HG03060 (cell line): Measurements from ENCODE around the gene ARL15.
A peak's percentile ranks its signal among the peaks of the same experiment; 100 is the strongest.

Experiments used
- ATAC-seq: cut with Tn5 transposase; IDR thresholded peaks from one replicate; pipeline ENCODE4 v1.9.1; 2021; ENCODE audit warnings: low read depth, moderate number of reproducible peaks; ENCODE audit not compliant: unreplicated experiment

The ARL15 gene

DNA sequence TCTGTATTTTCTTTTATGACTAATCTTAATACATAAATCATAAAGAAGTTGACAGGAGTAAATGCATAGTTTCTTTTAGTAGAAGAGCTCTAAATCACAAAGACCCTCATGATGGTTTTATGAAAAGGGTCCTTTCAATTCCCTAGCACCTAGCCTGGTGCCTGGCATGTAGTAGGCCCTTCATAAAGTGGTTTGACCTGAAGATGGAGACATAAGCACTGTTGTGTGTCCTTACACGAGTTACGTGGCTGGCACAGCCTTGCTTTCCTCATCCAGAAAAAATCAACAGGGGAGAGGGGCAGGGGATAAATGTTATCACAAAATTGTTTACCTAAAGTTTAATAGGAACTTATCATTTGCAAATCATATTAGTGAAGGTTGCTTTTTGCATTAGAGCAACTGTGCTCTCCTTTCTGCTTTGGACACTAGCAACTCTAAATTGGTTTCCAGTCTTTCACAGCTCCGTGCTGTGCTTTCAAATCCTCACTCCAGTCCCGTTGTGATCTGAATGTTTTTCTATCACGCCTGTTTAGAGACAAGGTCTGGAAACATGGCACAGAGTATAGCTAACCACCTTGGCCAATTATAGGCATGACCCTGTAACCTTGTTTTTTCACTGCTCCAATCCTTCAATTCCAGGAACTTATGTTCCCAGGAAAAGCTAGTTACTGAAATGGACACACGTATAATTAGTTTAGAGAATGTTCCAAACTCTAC is 55.7 kb downstream of the ARL15 start:
- no peak for ATAC-seq

GRCh38 chr5:54251981-54252380 is 58.4 kb downstream of the ARL15 start:
- ATAC-seq: no peak

GRCh38 chr5:54249210-54250028 is 61.0 kb downstream of the ARL15 start:
- ATAC-seq: no peak

DNA sequence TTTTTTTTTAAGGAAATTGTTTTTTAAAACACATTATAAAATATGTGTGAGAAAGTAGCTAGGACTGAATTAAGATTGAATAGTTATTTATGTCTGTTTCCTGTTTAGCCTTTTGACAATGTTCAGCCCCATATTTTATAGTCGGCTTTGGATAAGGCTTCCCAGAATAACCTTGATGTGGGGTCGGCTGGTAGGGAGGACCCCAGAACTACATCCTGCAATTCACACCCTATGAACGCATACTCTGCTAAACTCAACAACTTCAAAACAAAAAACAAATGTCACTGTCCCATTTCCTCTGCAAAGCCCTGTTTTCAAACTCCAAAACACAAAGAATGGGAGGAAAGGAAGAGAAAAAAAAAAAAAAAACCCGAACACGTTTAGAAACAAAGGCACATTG is 63.1 kb downstream of the ARL15 start:
- ATAC-seq: no peak

DNA sequence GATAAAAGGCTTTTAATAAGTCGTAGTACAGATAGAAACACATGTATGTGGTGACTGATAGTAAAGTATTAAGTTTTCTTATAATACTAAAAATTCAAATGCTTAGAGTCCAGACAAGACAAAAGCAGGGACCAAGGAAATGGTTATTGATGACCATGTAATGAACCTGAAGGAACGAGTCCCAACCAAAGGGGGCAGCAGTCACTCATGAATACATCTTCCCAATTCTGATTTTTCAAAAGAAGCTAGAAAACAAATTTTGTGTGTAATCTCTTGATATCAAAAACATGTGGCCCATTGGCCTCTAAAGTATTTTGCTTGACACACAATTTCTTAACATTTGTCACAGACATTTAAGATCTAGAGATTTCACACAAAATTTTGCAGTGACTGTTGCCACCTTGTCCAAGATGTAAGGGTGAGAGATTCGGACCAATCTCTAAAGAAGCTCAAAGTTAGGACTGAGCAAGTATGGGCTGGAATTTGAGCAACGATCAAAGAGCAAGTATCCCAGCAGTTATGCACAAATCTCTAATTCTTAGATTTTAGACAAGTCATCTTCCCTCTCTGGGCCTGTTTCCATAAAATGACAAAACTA is 66.8 kb downstream of the ARL15 start:
- no peak for ATAC-seq

DNA sequence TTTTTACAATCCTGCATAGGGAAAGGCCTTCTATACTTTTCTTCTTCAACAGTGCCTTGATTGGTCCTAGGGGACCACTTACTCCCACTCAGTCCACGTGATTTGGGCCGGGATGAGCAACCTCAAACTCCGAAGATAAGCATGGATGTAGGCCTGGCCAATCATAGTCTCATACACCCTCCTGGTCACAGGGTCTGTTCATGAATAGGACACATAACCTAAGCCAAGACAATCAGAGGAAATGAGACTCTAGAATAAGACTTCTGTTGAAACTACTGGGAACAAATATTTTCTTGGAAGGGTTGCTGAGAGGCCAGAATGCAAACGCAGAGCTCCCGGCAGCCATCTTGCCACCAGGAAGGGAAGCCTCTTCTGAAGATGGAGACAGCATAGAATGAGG is 68.1 kb downstream of the ARL15 start:
- no peak for ATAC-seq

DNA sequence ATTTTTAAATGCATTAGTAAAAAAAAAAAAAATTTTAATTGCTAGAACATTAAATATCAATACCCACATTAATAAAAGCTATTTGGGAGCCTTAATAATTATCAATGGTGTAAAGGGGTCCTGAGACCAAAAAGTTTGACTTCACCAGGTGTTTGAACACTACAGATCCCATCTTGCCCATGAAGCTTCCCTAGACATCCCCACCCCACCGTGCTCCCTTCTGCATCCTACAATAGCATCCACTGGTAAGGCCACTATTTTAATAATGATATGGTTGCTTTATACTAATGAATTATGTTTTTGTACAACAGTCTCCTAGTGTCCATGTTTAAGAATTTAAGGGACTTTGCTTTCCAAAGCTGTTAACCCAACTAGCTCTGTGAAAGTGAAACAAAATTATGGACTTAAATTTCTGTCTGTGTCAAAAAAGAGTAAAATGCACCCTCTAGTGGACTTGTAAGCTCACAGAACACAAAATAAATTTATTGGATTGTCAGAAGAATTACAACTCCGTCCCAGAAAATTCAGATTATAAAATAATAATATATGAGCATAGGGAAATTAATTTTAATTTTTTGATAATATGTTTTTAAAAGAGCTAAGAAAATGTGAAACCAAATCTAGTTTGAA is 76.0 kb downstream of the ARL15 start:
- ATAC-seq: peak; percentile 48

- ATAC-seq: no peak
Measured at GRCh38 chr5:54230936-54231685, 79.3 kb downstream of the ARL15 start.

- peak; percentile 78 for ATAC-seq
Measured at GRCh38 chr5:54229041-54229780, 81.2 kb downstream of the ARL15 start.

GRCh38 chr5:54227759-54228158 is 82.6 kb downstream of the ARL15 start:
- ATAC-seq: no peak

- no peak for ATAC-seq
Measured at GRCh38 chr5:54227109-54227508, 83.3 kb downstream of the ARL15 start.

DNA sequence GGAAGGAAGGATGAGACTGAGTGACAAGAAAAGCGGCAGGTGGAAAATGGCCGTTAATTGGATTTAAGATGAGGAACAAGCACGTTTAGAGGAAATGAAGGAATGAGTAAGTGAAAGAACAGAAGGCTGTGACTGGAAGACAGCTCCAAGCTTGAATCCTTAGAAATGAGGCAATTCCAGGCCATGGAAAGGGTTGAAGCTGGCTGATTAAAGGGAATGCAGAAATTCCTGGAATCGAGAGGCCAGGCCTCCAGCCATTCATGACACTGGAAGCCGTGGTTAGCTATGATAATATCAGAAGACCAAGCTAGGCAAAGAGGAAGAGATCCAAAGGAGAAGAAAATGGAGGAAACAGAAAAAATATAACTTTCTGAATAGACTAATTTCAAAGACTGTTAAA is 84.2 kb downstream of the ARL15 start:
- no peak for ATAC-seq

DNA sequence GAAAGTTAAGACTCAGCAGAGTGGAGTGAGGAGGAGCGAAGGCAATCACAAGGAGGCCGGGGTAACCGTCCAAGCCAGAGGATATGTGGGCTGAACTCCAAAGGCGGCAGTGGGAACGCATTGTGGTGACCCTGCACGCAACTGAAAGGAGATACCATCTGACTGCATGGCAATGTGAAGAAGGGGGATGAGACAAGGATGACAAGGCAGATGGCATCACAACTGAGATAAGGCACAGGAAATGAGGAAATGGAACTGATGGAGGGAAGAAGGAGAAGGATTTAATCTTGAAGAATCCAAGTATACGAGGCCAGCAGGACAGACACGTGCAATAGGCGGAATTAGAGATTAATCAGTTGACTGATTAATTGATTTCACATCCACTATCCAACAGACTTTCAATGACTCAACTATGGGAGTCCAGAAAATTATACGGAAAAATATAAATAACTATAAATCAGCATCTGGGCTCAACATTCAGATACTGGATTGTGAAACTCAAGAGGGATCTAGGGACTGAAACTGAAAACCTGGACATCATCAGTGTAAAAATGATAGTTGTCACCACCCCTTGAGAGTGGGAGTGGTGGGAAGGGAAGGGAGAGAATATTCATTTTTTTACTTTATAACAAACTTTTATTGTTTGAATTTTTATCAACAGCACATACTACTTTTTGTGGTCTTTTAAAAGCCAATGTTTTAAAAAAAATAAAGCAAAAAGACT is 86.1 kb downstream of the ARL15 start:
- ATAC-seq: no peak

GRCh38 chr5:54222336-54222735 is 88.0 kb downstream of the ARL15 start:
- no peak for ATAC-seq

- ATAC-seq: no peak
Measured at GRCh38 chr5:54221135-54221534, 89.2 kb downstream of the ARL15 start.

DNA sequence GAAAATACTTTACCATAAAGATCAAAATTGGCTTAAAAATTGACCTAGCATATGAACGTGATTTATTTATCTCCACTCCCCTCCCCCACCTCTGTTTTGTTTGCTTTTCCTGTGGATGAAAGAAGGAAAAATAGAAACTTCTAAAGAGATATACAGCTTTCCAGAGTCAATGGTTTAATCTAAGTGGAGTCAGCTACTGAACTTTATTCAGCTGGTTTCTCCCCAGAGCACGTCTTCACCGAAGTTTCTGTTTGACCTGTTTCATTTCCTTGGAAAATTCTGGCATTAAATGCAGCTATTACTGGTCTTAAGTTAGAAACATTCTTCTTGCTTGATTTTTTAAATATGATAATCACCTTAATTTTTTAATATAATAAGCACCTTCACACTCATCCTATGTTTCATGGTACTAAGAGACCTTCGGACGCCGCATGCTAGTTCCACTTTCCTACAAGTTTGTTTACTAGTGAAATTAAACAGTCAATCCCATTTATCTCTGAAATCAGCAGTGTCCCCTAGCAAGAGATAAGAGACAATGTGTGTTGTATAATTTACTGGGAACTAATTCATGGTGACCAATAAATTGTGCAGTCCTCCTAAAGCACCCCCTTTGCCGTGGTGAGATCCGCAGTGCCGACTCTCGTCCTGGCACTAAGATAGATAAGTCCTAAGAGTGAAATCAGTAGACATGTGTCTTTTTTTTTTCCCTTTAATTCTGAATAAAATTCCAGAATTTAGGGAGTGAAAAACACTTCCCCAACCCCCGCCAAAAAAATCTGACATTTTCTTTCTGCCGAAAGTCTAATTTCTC is 89.9 kb downstream of the ARL15 start:
- no peak for ATAC-seq

DNA sequence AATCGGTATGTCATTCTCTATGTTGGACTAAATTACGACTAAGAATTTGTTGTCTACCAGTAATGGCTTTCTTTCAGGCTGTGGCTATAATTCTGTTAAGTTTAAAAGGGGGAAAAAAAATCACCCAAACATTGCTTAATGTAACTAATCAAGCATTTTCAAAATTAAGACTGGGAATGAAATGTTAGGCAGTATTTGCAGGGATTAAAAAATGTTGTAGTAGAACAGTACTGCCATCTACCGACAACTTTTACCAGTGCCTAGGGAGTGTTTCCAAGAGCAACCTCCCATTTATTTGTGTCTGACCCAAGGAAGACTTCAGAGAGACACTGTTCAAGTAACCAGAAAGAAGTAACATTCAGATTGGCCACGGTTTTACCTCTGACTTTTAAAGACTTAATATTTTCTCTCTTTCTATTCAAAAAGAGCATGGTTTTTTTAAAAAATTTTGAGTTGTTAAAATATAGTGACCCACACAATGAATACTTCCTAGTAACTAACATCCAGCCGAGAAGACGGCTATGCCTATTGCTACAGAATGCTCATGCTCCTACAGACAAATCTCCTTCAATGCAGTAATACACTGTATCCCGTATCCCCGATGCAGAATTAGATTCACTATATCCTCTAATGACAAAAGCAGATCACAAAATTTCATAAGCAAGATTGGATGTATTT is 92.4 kb downstream of the ARL15 start:
- no peak for ATAC-seq

DNA sequence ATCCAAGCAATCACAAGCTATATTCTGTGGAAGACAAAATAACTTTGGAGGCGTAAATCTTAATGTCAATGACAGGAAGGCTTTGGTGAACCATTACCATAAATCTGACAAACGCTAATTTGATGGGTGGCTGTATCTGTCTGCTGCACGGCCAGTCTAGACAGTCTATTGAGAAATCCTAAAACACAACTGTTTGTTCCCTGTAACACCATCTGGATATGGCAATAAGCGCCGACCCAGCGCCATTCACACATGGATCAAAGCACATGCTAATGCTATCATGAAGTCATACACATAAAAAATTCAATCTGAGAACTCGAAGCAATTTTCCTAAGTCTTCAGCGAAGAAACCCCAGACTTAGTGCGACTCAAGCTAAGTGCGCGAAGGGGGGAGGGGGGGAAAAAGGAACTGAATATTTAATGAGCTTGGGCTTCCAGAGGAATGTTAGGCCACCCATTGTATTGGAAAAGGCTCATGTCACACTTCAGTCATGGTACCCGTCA is 95.1 kb downstream of the ARL15 start:
- no peak for ATAC-seq
